Stimulated activated CD8-positive, alpha-beta memory T cell treated with anti-CD3 and anti-CD28 coated beads, Interleukin-4, amount 100 ng/mL, for 1 hour (primary cell): ENCODE results near the gene FGR.

Source experiments
- DNase-seq, 2 donors: peaks; one replicate each; pipeline ENCODE4 v3.0.0-alpha.2; 2020; ENCODE audit warnings: low read depth in 2 of 2, low spot score in 1 of 2

The FGR gene

DNA sequence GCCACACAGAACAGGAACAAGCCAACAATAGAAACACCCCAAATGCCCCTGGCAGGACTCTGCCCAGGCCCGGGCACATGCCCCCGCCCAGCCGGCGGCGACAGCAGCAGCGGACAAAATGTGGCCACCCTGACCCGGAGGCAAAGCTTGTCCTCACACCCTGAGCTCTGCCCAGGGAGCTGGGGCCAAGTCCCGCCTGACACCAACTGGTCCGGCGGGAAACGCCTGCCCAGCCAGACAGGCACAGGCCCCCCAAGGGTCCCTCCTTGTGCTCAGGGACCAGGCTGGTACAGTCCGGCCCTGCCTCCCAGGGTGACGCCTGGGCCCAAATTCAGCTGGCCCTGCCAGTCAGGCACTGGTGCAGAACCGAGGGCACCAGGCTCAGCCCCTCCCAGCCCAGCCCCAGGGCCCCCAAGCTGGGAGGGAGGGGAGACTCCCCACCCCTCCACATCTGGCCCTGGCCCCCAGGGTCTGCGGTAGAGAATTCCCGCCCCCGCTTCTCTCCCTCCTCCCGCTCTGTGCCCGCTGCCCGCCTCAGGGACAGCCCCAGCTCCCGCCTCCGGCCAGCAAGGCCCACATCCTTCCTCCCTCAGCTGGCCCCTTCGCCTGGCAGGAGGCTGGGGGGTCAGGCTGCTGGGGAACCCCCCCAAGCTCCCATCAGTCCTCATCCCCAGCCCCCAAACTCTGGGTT is 33.1 kb downstream of the FGR start:
- no peak for DNase-seq

DNA sequence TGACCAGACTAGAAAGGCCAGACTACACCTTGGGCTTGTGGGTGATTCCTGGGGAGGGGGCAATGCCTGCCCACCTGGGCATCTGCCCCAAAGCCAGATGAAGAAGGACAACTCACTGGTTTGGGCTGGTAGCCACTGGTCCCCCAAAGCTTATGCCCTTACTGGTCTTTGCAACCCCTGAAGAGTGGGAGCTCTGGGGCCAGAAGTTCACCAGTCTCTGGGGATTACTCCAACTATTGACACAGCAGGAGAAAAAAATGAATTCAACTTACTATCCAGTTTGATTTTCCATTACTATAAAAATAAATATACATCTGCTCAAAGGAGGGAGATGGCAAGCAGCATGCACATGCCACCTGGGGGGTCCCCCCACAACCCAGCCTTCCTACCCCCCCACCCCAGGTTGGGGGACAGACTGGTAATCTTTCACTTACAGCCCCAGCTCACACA is 33.6 kb downstream of the FGR start:
- no peak for DNase-seq

GRCh38 chr1:27600498-27601175 is 34.3 kb downstream of the FGR start:
- no peak for DNase-seq

- no peak for DNase-seq
These were observed 35.1 kb downstream of the FGR start for GRCh38 chr1:27599605-27600497.

- DNase-seq, result no peak
These were observed 36.0 kb downstream of the FGR start for GRCh38 chr1:27598902-27599528.

DNA sequence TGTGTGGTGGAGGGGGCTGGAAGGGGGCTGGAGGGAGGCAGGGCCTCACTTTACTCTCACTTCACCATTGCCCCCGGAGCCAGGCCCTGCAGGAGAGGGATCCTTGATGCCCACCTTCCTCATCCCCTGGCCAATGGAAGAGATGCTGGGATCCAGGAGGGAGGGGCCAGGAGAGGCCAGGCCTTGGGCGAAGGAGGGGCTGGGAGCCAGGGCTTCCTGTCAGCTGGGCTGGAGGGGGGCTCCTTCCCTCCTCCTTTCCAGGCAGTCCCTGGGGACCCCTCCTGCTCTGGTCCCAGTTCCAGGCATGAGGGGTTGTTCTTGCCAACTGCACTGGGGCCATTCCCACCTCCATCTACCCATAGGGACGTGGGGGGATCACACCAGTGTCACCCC is 36.7 kb downstream of the FGR start:
- DNase-seq, result no peak

GRCh38 chr1:27597516-27598294 is 37.3 kb downstream of the FGR start:
- DNase-seq, result no peak

GRCh38 chr1:27596986-27597385 is 38.0 kb downstream of the FGR start:
- no peak for DNase-seq

DNA sequence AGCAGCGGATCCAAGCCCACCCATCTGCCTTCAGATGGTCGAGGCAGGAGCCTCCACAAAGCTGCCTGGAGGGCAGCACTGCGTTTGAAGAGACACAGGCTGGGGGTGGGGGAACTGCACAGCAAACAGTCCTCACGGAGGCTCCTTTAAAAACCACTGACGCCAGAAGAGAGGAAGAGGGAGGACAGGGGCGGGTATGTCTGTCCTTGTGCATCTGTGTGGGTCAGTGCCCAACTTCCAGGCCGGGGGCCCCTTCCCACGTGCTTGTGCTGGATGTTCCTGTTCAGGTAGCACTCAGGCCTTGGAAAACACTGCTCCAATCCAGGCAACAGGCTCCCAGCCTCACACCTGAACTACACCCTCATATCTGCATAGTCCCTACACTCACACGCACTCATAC is 38.7 kb downstream of the FGR start:
- DNase-seq, result no peak

GRCh38 chr1:27595597-27595996 is 39.4 kb downstream of the FGR start:
- DNase-seq, result no peak

DNA sequence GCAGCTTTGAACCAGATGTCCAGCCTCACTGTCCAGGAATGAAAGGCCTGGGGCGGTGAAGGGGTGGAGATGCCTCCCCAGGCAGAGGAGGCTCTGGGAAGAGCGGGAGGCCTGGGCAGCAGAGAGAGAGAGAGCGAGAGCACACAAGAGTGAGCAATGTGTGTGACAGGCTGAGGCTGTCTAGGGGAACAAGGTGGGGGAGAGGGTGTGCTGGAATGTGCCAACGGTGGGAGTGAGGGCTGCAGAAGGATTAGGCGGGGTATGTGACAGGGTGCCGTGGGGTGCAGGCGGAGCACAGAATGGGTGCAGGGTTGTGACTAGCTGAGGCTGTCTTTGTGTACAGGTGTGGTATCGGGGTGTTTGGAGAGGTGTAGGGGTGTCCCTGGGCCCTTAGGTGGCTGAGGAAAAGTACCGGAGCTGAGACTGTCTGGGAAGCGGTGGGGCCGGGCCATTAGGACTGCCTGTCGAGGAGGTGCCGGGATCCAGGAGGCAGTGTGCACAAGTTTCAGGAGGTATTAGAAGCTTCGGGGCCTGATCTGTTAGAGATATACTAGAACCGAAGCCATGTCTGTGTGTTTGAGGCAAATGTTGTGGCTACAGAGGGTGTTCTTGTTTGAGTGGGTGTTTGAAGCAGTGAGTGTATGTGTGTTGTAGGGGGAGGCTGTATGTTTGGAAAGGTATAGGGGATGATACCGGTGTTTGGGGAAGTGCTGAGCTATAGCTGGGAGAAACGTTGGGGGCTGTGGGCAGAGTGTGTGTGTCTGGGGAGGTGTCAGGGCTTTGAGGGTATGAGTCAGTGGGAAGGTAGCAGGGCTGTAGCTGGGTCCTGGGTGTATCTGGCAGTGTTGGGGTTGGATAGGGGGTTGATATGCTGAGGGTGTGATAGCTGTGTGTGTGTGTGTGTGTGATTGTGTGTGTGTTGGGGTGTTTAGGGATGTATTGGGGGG is 40.1 kb downstream of the FGR start:
- DNase-seq, result no peak

DNA sequence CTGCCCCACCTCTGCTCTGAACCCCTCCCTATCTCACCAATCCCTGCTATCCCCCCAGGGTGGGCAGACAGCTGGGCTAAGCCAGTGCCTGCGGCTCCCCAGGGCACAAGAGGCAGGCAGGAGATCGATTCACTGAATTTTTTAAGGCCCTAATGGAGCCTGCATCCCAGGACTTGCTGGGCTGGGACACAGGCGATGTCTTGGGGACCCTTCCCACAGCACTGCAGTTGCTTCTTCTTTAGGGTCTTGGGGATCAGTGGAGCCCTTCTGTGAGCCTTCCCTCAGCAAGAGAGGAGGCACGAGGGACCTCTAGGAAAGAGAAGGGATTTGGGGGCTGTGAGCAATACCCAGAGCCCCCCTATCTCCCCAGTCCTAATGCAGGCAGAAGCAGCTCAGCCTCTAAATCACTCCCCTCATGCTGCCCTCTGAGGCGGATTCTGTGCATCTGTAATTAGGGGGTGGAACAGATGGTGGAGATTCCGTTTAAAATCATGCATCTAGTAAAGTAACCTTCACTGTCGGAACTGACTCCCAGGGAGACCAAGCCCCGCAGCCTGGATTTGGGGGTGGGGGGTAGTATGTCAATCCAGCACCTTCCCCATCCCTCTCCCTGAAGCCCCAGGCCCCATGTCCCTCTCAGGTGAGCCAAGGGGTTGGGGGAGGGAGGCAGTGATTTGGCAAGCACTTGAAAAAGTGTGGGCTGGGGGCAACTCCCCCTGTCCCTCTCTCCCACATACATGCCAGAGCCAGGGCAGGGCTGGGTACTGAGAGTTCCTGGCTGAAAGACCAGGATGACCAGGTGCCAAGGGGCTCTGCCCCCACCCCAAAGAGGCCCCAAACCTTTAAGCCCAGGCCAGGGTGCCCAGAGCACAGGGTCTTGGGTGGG is 41.1 kb downstream of the FGR start:
- no peak for DNase-seq

GRCh38 chr1:27592931-27593677 is 41.9 kb downstream of the FGR start:
- DNase-seq, result no peak

GRCh38 chr1:27592232-27592930 is 42.6 kb downstream of the FGR start:
- DNase-seq, result no peak

- no peak for DNase-seq
These were observed 43.4 kb downstream of the FGR start for GRCh38 chr1:27591622-27592021.

DNA sequence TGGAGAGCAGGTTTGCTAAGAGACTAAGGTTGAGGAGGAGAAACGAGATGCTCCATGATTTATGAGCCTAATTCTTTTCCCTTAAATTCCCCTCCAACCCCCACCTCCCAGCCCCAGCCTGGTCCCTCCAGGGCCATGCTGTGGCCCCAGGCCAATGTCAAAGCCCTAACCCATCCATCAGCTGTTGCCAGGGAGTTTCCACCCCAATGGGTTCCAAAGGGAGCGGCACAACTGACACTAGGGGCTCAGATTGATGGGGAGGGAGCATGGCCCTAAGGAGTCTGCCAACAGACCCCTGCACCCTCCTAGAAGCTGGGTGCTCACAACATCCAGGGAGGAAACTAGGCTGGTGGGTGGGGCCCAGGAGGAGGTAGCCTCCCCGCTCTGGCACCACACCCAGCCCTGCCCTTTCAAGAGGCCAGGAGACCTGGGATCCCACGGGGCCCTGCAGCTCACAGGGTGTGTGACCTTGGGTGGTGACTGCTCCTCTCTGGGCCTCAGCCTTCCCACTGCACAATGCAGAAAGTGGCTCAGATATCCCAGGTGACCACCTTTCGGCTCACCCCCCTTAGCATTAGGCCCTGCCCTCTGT is 44.0 kb downstream of the FGR start:
- no peak for DNase-seq
